ENCODE data around the gene KLHL42. TPM values are rescaled to one million over a fixed set of nuclear protein-coding genes. Genes with fewer than 3 reads are reported as not detected.
A peak's percentile ranks its signal among the peaks of the same experiment; 100 is the strongest.

Gene KLHL42
- total RNA-seq, 2 donors from 2014 or later: 94.6 to 111 TPM

GRCh38 chr12:27808841-27809240 lies 28.8 kb downstream of the KLHL42 start:
- no peak overlapping the region for H3K4me3 ChIP-seq
- H3K9me3 ChIP-seq: no peaks in the 10 kb centered on the region
- no peak for TF ChIP-seq CTCF (IDR thresholded peaks at IDR 0.05)
- no peak for DNase-seq (ENCODE audit: low spot score)
- no peaks in the 10 kb centered on the region for H3K36me3 ChIP-seq
- H3K27me3 ChIP-seq (replicated peaks; ENCODE audit: insufficient read depth): no peaks in the 10 kb centered on the region
- ATAC-seq (ENCODE audit: insufficient number of reproducible peaks, low FRiP score, low read depth): no peak
- H3K4me1 ChIP-seq (ENCODE audit: control insufficient read depth in 1 of 2, low read depth in 2 of 2): peaks cover 22 to 62% of the 10 kb centered on the region in 2 donors
- H3K27ac ChIP-seq: peak overlapping the region; percentile 41 to 91

GRCh38 chr12:27810756-27811155 lies 30.7 kb downstream of the KLHL42 start:
- H3K36me3 ChIP-seq: no peaks in the 10 kb centered on the region
- H3K4me1 ChIP-seq (ENCODE audit: control insufficient read depth in 1 of 2, low read depth in 2 of 2): peaks cover 18 to 63% of the 10 kb centered on the region in 2 donors
- peak overlapping the region in 1 of 2 donors; percentile 91 for H3K27ac ChIP-seq
- no peaks in the 10 kb centered on the region for H3K9me3 ChIP-seq
- peak overlapping the region; percentile 7 for H3K4me3 ChIP-seq
- DNase-seq (ENCODE audit: low spot score) (no peak), ATAC-seq (ENCODE audit: insufficient number of reproducible peaks, low FRiP score, low read depth) (no peak)
- TF ChIP-seq CTCF (IDR thresholded peaks at IDR 0.05): no peak
- H3K27me3 ChIP-seq (replicated peaks; ENCODE audit: insufficient read depth): no peaks in the 10 kb centered on the region

GRCh38 chr12:27812502-27812901 lies 32.5 kb downstream of the KLHL42 start:
- ATAC-seq (ENCODE audit: insufficient number of reproducible peaks, low FRiP score, low read depth): no peak
- peaks cover 13 to 51% of the 10 kb centered on the region in 2 donors for H3K4me1 ChIP-seq (ENCODE audit: control insufficient read depth in 1 of 2, low read depth in 2 of 2)
- DNase-seq (ENCODE audit: low spot score): no peak
- no peak for TF ChIP-seq CTCF (IDR thresholded peaks at IDR 0.05)
- H3K27ac ChIP-seq: no peak overlapping the region
- no peak overlapping the region for H3K4me3 ChIP-seq
- H3K9me3 ChIP-seq: no peaks in the 10 kb centered on the region
- H3K36me3 ChIP-seq: no peaks in the 10 kb centered on the region
- H3K27me3 ChIP-seq (replicated peaks; ENCODE audit: insufficient read depth): no peaks in the 10 kb centered on the region

- H3K27ac ChIP-seq: no peak overlapping the region
- ATAC-seq (ENCODE audit: insufficient number of reproducible peaks, low FRiP score, low read depth): no peak
- H3K27me3 ChIP-seq (replicated peaks; ENCODE audit: insufficient read depth): no peaks in the 10 kb centered on the region
- peaks cover 7 to 40% of the 10 kb centered on the region in 2 donors for H3K4me1 ChIP-seq (ENCODE audit: control insufficient read depth in 1 of 2, low read depth in 2 of 2)
- H3K4me3 ChIP-seq: no peak overlapping the region
- H3K36me3 ChIP-seq: no peaks in the 10 kb centered on the region
- DNase-seq (ENCODE audit: low spot score): no peak
- H3K9me3 ChIP-seq: no peaks in the 10 kb centered on the region
- no peak for TF ChIP-seq CTCF (IDR thresholded peaks at IDR 0.05)
Measured at GRCh38 chr12:27814411-27814810, 34.4 kb downstream of the KLHL42 start.

GRCh38 chr12:27814851-27815591 lies 35.0 kb downstream of the KLHL42 start:
- Histone ChIP-seq H3K9me3 (no peaks in the 10 kb centered on the region), H3K27ac (peak overlapping the region in 1 of 2 donors; percentile 29), H3K27me3 (replicated peaks; ENCODE audit: insufficient read depth) (no peaks in the 10 kb centered on the region), H3K4me1 (ENCODE audit: control insufficient read depth in 1 of 2, low read depth in 2 of 2) (peaks cover 4 to 40% of the 10 kb centered on the region in 2 donors), H3K4me3 (no peak overlapping the region), H3K36me3 (no peaks in the 10 kb centered on the region)
- ATAC-seq (ENCODE audit: insufficient number of reproducible peaks, low FRiP score, low read depth) (peak; percentile 21), DNase-seq (ENCODE audit: low spot score) (no peak)
- TF ChIP-seq CTCF (IDR thresholded peaks at IDR 0.05): no peak

Data from thoracic aorta (tissue), 2 donors.